IMR-90 (cell line): ENCODE results near the gene LAS1L. TPM values are rescaled to one million over a fixed set of nuclear protein-coding genes. Genes with fewer than 3 reads are reported as not detected.

Experiments used
- ATAC-seq: fragments of 200-7000 bp; cut with Tn5 transposase; 2 replicates; pipeline ENCODE4 v1.9.1; 2020; ENCODE audit warnings: low read depth, mild to moderate bottlenecking, moderate library complexity
- BruUV-seq: library from RNA; stranded (reverse); fragments of 400-500 nt; replicated peaks from 2 replicates; lab custom pipeline; 2021; lab: Mats Ljungman, UMichigan
- CTCF ChIA-PET: fragments of 300-600 bp; formaldehyde crosslinking; extraction: SDS; loops from one replicate; lab custom pipeline; 2021; ENCODE audit warnings: antibody characterized with exemption; lab: Yijun Ruan, JAX
- POLR2A ChIA-PET: fragments of 300-600 bp; sonication (Branson Sonifier 250); formaldehyde crosslinking; loops from one replicate; lab custom pipeline; 2022; ENCODE audit warnings: antibody characterized with exemption; ENCODE audit not compliant: unreplicated experiment; lab: Charles Lee
- DNase-seq: peaks from one replicate; pipeline ENCODE4 v3.0.0; 2013
- H2AFZ ChIP-seq: replicated peaks from 2 replicates; pipeline ENCODE3; 2013; ENCODE audit warnings: low read length, mild to moderate bottlenecking; ENCODE audit not compliant: poor library complexity
- H2AK5ac ChIP-seq: 2 replicates; pipeline ENCODE4 v1.6.1; 2013; ENCODE audit warnings: low read depth, low read length, inconsistent platforms
- H2AK9ac ChIP-seq: replicated peaks from 2 replicates; pipeline ENCODE3; 2013; ENCODE audit warnings: mild to moderate bottlenecking, low read depth, low read length, moderate library complexity; ENCODE audit not compliant: poor library complexity
- H2BK120ac ChIP-seq: 2 replicates; pipeline ENCODE4 v1.6.1; 2013; ENCODE audit warnings: low read depth, low read length, inconsistent platforms
- H2BK15ac ChIP-seq: 3 replicates; pipeline ENCODE4 v1.6.1; 2013; ENCODE audit warnings: low read depth, low read length, inconsistent platforms
- H2BK20ac ChIP-seq: 2 replicates; pipeline ENCODE4 v1.6.1; 2013; ENCODE audit warnings: low read depth, mild to moderate bottlenecking, inconsistent platforms, low read length, moderate library complexity
- H2BK5ac ChIP-seq: 2 replicates; pipeline ENCODE4 v1.6.1; 2013; ENCODE audit warnings: mild to moderate bottlenecking, low read depth, low read length, inconsistent platforms; ENCODE audit not compliant: poor library complexity, severe bottlenecking
- H3K14ac ChIP-seq: replicated peaks from 2 replicates; pipeline ENCODE4 v1.6.1; 2013; ENCODE audit warnings: low read depth, low read length, inconsistent platforms
- H3K18ac ChIP-seq: 2 replicates; pipeline ENCODE4 v1.6.1; 2013; ENCODE audit warnings: low read depth, low read length, control low read depth
- H3K23ac ChIP-seq: 2 replicates; pipeline ENCODE4 v1.6.1; 2013; ENCODE audit warnings: low read depth, low read length, inconsistent platforms
- H3K27ac ChIP-seq: 2 replicates; pipeline ENCODE4 v1.5.1; 2013; ENCODE audit warnings: mild to moderate bottlenecking, control low read depth, low read length; ENCODE audit not compliant: insufficient read depth
- H3K27me3 ChIP-seq: 2 replicates; pipeline ENCODE4 v1.6.1; 2013; ENCODE audit warnings: low read length; ENCODE audit not compliant: control insufficient read depth, insufficient read depth
- H3K36me3 ChIP-seq: 2 replicates; pipeline ENCODE4 v1.6.1; 2013; ENCODE audit warnings: low read length, mixed read lengths; ENCODE audit not compliant: control insufficient read depth, insufficient read depth
- H3K4ac ChIP-seq: 2 replicates; pipeline ENCODE4 v1.6.1; 2013; ENCODE audit warnings: low read depth, low read length, inconsistent platforms
- H3K4me1 ChIP-seq: 2 replicates; pipeline ENCODE4 v1.6.1; 2013; ENCODE audit warnings: low read length, mixed read lengths; ENCODE audit not compliant: control insufficient read depth, insufficient read depth
- H3K4me2 ChIP-seq: 2 replicates; pipeline ENCODE4 v1.6.1; 2013; ENCODE audit warnings: low read depth, mild to moderate bottlenecking, control low read depth, low read length, moderate library complexity
- H3K4me3 ChIP-seq: 2 replicates; pipeline ENCODE4 v1.5.1; 2013; ENCODE audit warnings: low read depth, mild to moderate bottlenecking, control low read depth, low read length, moderate library complexity; ENCODE audit not compliant: insufficient read depth
- H3K56ac ChIP-seq: 2 replicates; pipeline ENCODE4 v1.6.1; 2013; ENCODE audit warnings: low read length, inconsistent platforms; ENCODE audit not compliant: insufficient read depth; ENCODE audit errors: extremely low read depth
- H3K79me1 ChIP-seq, 2 experiments: 2 replicates each; pipeline ENCODE4 v1.6.1; 2013; ENCODE audit warnings: low read length in 2 of 2, inconsistent platforms in 1 of 2, low read depth in 1 of 2
- H3K9ac ChIP-seq: 2 replicates; pipeline ENCODE4 v1.6.1; 2013; ENCODE audit warnings: low read depth, low read length, control low read depth
- H3K9me1 ChIP-seq: 2 replicates; pipeline ENCODE4 v1.6.1; 2013; ENCODE audit warnings: low read length, inconsistent platforms; ENCODE audit not compliant: insufficient read depth
- H3K9me3 ChIP-seq: 2 replicates; pipeline ENCODE4 v1.6.1; 2013; ENCODE audit warnings: low read length; ENCODE audit not compliant: control insufficient read depth, insufficient read depth
- H4K20me1 ChIP-seq: 2 replicates; pipeline ENCODE4 v1.6.1; 2013; ENCODE audit warnings: low read length, inconsistent platforms; ENCODE audit not compliant: insufficient read depth
- H4K5ac ChIP-seq: 2 replicates; pipeline ENCODE4 v1.6.1; 2013; ENCODE audit warnings: mild to moderate bottlenecking, low read depth, low read length, control low read depth
- H4K8ac ChIP-seq, 2 experiments: 2 replicates each; pipeline ENCODE4 v1.6.1; 2013; ENCODE audit warnings: low read depth in 2 of 2, low read length in 2 of 2, control low read depth in 1 of 2, inconsistent platforms in 1 of 2
- H4K91ac ChIP-seq: 2 replicates; pipeline ENCODE4 v1.6.1; 2013; ENCODE audit warnings: low read depth, low read length, inconsistent platforms; ENCODE audit not compliant: insufficient read depth
- BHLHE40 ChIP-seq: fragments of 150-350 bp; IDR thresholded peaks from 2 replicates; pipeline ENCODE4 v1.6.1; 2016; ENCODE audit warnings: mild to moderate bottlenecking, low read depth, low read length
- CEBPB ChIP-seq: IDR thresholded peaks from 2 replicates; pipeline ENCODE4 v1.6.1; 2012; ENCODE audit warnings: low read depth, low read length, improper control_type of control experiment
- CHD1 ChIP-seq: IDR thresholded peaks from 2 replicates; pipeline ENCODE4 v1.6.1; 2012; ENCODE audit warnings: low read depth, low read length, improper control_type of control experiment
- FOS ChIP-seq: fragments of 150-350 bp; IDR thresholded peaks from 2 replicates; pipeline ENCODE4 v1.6.1; 2016; ENCODE audit warnings: low read depth, low read length
- MAFK ChIP-seq: IDR thresholded peaks from 2 replicates; pipeline ENCODE4 v1.6.1; 2012; ENCODE audit warnings: low read depth, low read length, improper control_type of control experiment
- MAZ ChIP-seq: IDR thresholded peaks from 2 replicates; pipeline ENCODE4 v1.6.1; 2012; ENCODE audit warnings: low read depth, mild to moderate bottlenecking, low read length, improper control_type of control experiment, moderate library complexity, borderline replicate concordance
- MXI1 ChIP-seq: IDR thresholded peaks from 2 replicates; pipeline ENCODE4 v1.6.1; 2012; ENCODE audit warnings: low read depth, mild to moderate bottlenecking, low read length, moderate library complexity, borderline replicate concordance
- NFE2L2 ChIP-seq: fragments of 150-350 bp; IDR thresholded peaks from 2 replicates; pipeline ENCODE4 v1.6.1; 2016; ENCODE audit warnings: low read depth, mild to moderate bottlenecking, low read length
- POLR2A ChIP-seq: IDR thresholded peaks from 2 replicates; pipeline ENCODE4 v1.6.1; 2012; ENCODE audit warnings: mild to moderate bottlenecking, low read depth, low read length
- RCOR1 ChIP-seq: IDR thresholded peaks from 2 replicates; pipeline ENCODE4 v1.6.1; 2012; ENCODE audit warnings: mild to moderate bottlenecking, low read length, improper control_type of control experiment; ENCODE audit not compliant: insufficient replicate concordance
- SMC3 ChIP-seq: fragments of 150-350 bp; IDR thresholded peaks from 2 replicates; pipeline ENCODE4 v1.6.1; 2016; ENCODE audit warnings: low read depth, mild to moderate bottlenecking, antibody characterized with exemption, low read length, moderate library complexity
- WGBS, 2 experiments: methylation state at CpG; one replicate each; pipeline versions ENCODE4 v1.1.5 to v1.1.7; 2013; ENCODE audit warnings: missing lambda C conversion rate in 2 of 2; ENCODE audit not compliant: insufficient read length in 1 of 2; ENCODE audit errors: extremely low coverage in 2 of 2; 5-methylcytosine and 5-hydroxymethylcytosine counted together
- dilution Hi-C: fragments of 300-500 bp; cut with HindIII; formaldehyde crosslinking; loops from one replicate; pipeline ENCODE4 v1.14.3; 2018; ENCODE audit warnings: low sequenced_read_pairs; ENCODE audit not compliant: unreplicated experiment
- in situ Hi-C: fragments of 300-500 bp; cut with MboI; formaldehyde crosslinking; loops from 3 replicates; pipeline ENCODE4 v1.14.3; 2019; ENCODE audit warnings: low sequenced_read_pairs, inconsistent platforms, mixed read lengths
- intact Hi-C: fragments of 100-400 bp; cut with micrococcal nuclease; formaldehyde crosslinking; loops from 2 replicates; pipeline ENCODE4 v1.10.0; 2022
- polyA plus RNA-seq, 3 experiments: library from polyadenylated mRNA; depleted of rRNA; stranded (reverse); fragments of >200 nt; gene quantifications; 2 replicates each; pipeline ENCODE4 v1.2.3, GENCODE V29; 2012; ENCODE audit warnings: low replicate concordance in 1 of 3
- total RNA-seq: library from RNA; depleted of rRNA; stranded (reverse); fragments of >200 nt; gene quantifications from 2 replicates; pipeline ENCODE4 v1.2.3, GENCODE V29; 2012
- TF ChIP-seq, protein P1 (sequence below): fragments of 150-350 bp; IDR thresholded peaks from 2 replicates; pipeline ENCODE4 v1.6.1; 2017; ENCODE audit warnings: mild to moderate bottlenecking, antibody characterized with exemption, low read length, low read depth
- TF ChIP-seq, protein P2 (sequence below): conservative IDR thresholded peaks from 2 replicates; pipeline ENCODE4 v1.5.1; 2012; ENCODE audit warnings: mild to moderate bottlenecking, low read depth, low read length, improper control_type of control experiment
- TF ChIP-seq, protein P3 (sequence below): fragments of 150-350 bp; IDR thresholded peaks from 2 replicates; pipeline ENCODE4 v1.6.1; 2016; ENCODE audit warnings: low read depth, mild to moderate bottlenecking, low read length, moderate library complexity, borderline replicate concordance

LAS1L gene
- total and polyA plus RNA-seq, 2 of the 4 experiments (the other 2 are of a cell fraction) = 22.8 to 29.2 TPM

DNA sequence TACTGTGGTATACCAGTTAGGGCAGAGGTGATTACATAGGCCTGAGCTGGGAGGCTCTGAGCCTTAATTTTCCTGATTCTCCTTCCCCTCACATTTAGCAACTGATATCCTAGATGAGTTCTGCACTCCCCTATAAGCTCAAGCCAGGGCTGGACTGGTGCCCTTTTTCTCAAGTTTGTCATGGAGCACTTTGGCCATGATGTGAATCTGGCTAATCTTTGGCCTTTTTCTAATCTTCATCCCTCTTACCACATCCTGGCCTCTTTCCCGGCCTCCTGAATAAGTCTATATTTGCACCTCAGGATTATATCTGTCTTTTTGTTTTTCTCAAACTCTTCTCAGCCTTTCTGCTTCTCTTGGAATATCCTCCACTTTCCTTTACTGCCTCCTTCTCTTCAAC is 10.9 kb upstream of the LAS1L start:
- Histone ChIP-seq H2AFZ (no peak overlapping the region), H3K9me1 (no peaks in the 10 kb centered on the region), H3K9ac (no peak overlapping the region), H3K27me3 (peaks cover 8% of the 10 kb centered on the region), H3K27ac (no peak overlapping the region), H2BK120ac (no peak overlapping the region), H3K56ac (no peak overlapping the region), H3K4me1 (no peaks in the 10 kb centered on the region), H3K36me3 (no peaks in the 10 kb centered on the region), H4K91ac (no peak overlapping the region), H3K4ac (no peak overlapping the region), H3K18ac (no peak overlapping the region), H3K79me1 (no peaks in the 10 kb centered on the region), H3K9me3 (no peaks in the 10 kb centered on the region), H2BK20ac (no peak overlapping the region), H3K23ac (no peak overlapping the region), H4K5ac (no peak overlapping the region), H3K4me3 (no peak overlapping the region), H4K20me1 (no peaks in the 10 kb centered on the region), H2BK15ac (no peak overlapping the region), H2AK5ac (no peak overlapping the region), H3K4me2 (no peak overlapping the region), H2AK9ac (no peak overlapping the region), H4K8ac (no peak overlapping the region), H3K14ac (no peak overlapping the region), H2BK5ac (no peak overlapping the region)
- dilution Hi-C loops = no loop called here
- ChIA-PET CTCF (no interaction called here), POLR2A (no interaction called here)
- no TSS peak for BruUV-seq
- in situ Hi-C loops = no loop called here
- no peak for ATAC-seq
- DNase-seq = no peak
- TF ChIP-seq MAFK (no peak), NFE2L2 (no peak), CHD1 (no peak), SMC3 (no peak), CEBPB (no peak), MAZ (no peak), BHLHE40 (no peak), FOS (no peak), RCOR1 (no peak), POLR2A (no peak), MXI1 (no peak)
- TF ChIP-seq, protein P1, sequence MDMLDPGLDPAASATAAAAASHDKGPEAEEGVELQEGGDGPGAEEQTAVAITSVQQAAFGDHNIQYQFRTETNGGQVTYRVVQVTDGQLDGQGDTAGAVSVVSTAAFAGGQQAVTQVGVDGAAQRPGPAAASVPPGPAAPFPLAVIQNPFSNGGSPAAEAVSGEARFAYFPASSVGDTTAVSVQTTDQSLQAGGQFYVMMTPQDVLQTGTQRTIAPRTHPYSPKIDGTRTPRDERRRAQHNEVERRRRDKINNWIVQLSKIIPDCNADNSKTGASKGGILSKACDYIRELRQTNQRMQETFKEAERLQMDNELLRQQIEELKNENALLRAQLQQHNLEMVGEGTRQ = no peak
- TF ChIP-seq, protein P2, sequence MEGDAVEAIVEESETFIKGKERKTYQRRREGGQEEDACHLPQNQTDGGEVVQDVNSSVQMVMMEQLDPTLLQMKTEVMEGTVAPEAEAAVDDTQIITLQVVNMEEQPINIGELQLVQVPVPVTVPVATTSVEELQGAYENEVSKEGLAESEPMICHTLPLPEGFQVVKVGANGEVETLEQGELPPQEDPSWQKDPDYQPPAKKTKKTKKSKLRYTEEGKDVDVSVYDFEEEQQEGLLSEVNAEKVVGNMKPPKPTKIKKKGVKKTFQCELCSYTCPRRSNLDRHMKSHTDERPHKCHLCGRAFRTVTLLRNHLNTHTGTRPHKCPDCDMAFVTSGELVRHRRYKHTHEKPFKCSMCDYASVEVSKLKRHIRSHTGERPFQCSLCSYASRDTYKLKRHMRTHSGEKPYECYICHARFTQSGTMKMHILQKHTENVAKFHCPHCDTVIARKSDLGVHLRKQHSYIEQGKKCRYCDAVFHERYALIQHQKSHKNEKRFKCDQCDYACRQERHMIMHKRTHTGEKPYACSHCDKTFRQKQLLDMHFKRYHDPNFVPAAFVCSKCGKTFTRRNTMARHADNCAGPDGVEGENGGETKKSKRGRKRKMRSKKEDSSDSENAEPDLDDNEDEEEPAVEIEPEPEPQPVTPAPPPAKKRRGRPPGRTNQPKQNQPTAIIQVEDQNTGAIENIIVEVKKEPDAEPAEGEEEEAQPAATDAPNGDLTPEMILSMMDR = no peak
- TF ChIP-seq, protein P3, sequence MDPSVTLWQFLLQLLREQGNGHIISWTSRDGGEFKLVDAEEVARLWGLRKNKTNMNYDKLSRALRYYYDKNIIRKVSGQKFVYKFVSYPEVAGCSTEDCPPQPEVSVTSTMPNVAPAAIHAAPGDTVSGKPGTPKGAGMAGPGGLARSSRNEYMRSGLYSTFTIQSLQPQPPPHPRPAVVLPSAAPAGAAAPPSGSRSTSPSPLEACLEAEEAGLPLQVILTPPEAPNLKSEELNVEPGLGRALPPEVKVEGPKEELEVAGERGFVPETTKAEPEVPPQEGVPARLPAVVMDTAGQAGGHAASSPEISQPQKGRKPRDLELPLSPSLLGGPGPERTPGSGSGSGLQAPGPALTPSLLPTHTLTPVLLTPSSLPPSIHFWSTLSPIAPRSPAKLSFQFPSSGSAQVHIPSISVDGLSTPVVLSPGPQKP = no peak
- no CpG with 5 or more reads among the region's 1 CpG for WGBS, 2 experiments
- intact Hi-C loops = no loop called here
